ENCODE data around the gene PLA2G3.

- TF ChIP-seq RAD21 (IDR thresholded peaks at IDR 0.05; ENCODE audit: low read depth): no peak
- TF ChIP-seq, protein P1, sequence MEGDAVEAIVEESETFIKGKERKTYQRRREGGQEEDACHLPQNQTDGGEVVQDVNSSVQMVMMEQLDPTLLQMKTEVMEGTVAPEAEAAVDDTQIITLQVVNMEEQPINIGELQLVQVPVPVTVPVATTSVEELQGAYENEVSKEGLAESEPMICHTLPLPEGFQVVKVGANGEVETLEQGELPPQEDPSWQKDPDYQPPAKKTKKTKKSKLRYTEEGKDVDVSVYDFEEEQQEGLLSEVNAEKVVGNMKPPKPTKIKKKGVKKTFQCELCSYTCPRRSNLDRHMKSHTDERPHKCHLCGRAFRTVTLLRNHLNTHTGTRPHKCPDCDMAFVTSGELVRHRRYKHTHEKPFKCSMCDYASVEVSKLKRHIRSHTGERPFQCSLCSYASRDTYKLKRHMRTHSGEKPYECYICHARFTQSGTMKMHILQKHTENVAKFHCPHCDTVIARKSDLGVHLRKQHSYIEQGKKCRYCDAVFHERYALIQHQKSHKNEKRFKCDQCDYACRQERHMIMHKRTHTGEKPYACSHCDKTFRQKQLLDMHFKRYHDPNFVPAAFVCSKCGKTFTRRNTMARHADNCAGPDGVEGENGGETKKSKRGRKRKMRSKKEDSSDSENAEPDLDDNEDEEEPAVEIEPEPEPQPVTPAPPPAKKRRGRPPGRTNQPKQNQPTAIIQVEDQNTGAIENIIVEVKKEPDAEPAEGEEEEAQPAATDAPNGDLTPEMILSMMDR (IDR thresholded peaks at IDR 0.05 in 2 of 3, conservative IDR thresholded peaks at IDR 0.05 in 1 of 3; ENCODE audit: borderline replicate concordance in 1 of 3, insufficient read depth in 1 of 3, low read depth in 2 of 3, low read length in 2 of 3): peak in 2 of 3 experiments; percentile 82 to 83; a peak in 4 of 6 replicates
- no peak for TF ChIP-seq EZH2 (IDR thresholded peaks at IDR 0.05)
- no peak for TF ChIP-seq TCF7L2 (IDR thresholded peaks at IDR 0.05; ENCODE audit: borderline replicate concordance, extremely low read depth, insufficient read depth, insufficient read length)
- no peak for TF ChIP-seq POLR2A (IDR thresholded peaks at IDR 0.05; ENCODE audit: borderline replicate concordance, extremely low read depth, insufficient read depth, insufficient read length)
- TF ChIP-seq, protein P2, sequence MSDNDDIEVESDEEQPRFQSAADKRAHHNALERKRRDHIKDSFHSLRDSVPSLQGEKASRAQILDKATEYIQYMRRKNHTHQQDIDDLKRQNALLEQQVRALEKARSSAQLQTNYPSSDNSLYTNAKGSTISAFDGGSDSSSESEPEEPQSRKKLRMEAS (IDR thresholded peaks at IDR 0.05): no peak
- TF ChIP-seq YY1 (IDR thresholded peaks at IDR 0.05; ENCODE audit: extremely low read depth, insufficient replicate concordance, low read depth, low read length): no peak
- TF ChIP-seq, protein P3, sequence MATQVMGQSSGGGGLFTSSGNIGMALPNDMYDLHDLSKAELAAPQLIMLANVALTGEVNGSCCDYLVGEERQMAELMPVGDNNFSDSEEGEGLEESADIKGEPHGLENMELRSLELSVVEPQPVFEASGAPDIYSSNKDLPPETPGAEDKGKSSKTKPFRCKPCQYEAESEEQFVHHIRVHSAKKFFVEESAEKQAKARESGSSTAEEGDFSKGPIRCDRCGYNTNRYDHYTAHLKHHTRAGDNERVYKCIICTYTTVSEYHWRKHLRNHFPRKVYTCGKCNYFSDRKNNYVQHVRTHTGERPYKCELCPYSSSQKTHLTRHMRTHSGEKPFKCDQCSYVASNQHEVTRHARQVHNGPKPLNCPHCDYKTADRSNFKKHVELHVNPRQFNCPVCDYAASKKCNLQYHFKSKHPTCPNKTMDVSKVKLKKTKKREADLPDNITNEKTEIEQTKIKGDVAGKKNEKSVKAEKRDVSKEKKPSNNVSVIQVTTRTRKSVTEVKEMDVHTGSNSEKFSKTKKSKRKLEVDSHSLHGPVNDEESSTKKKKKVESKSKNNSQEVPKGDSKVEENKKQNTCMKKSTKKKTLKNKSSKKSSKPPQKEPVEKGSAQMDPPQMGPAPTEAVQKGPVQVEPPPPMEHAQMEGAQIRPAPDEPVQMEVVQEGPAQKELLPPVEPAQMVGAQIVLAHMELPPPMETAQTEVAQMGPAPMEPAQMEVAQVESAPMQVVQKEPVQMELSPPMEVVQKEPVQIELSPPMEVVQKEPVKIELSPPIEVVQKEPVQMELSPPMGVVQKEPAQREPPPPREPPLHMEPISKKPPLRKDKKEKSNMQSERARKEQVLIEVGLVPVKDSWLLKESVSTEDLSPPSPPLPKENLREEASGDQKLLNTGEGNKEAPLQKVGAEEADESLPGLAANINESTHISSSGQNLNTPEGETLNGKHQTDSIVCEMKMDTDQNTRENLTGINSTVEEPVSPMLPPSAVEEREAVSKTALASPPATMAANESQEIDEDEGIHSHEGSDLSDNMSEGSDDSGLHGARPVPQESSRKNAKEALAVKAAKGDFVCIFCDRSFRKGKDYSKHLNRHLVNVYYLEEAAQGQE (IDR thresholded peaks at IDR 0.05; ENCODE audit: low read depth): no peak
- no peak for TF ChIP-seq JUND (IDR thresholded peaks at IDR 0.05)
Observed at GRCh38 chr22:31089160-31090100, 50.9 kb downstream of the PLA2G3 start.

All from HCT116 (cell line).